Omental fat pad (tissue), 4 donors: Measurements from ENCODE around the gene SLC4A8. TPM values are rescaled to one million over a fixed set of nuclear protein-coding genes. Genes with fewer than 3 reads are reported as not detected.
"Not testable (repeated sequence)": the region's sequence is repeated elsewhere in the genome, so short reads cannot be mapped to it uniquely, and the experiment has no call there.

Source experiments
- ATAC-seq: fragments of 150-250 bp; one replicate; pipeline ENCODE4 v1.9.1; 2016; ENCODE audit warnings: mild to moderate bottlenecking, moderate library complexity; ENCODE audit not compliant: low FRiP score
- DNase-seq: peaks from one replicate; pipeline ENCODE4 v3.0.0-alpha.2; 2019; ENCODE audit warnings: low spot score
- total RNA-seq, 4 donors: library from RNA; depleted of rRNA; stranded (reverse); fragments of >200 nt; gene quantifications; one replicate each; pipeline ENCODE4 v1.1.0, GENCODE V29; 2016
- TF ChIP-seq, protein P1 (sequence below), 3 donors: fragments of 450-650 bp; IDR thresholded peaks; one replicate each; pipeline ENCODE4 v1.5.1; 2016 to 2017; ENCODE audit warnings: antibody characterized with exemption in 3 of 3, mild to moderate bottlenecking in 3 of 3, moderate library complexity in 2 of 3

Gene SLC4A8
- total RNA-seq, 4 donors from 2014 or later: 0.37 to 4.7 (median 1.8) TPM

DNA sequence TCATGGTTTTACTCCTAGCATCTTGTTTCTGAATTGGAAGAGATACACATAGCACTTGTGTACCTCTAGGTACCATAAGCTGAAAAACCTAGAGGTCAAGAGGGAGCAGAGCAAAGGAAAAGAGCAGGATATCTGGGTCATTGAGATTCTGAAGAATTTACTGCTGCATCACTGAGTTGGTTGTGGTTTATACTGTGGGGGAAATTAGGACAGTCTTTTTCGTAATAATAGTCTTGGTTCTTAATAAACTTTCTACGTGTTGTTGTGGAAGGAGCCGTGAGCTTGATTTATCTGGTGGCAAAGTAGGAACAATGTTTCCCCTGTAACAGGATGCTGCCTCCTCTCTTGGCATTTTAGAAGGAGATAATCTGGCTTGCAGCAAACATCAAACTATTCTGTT lies 80.2 kb downstream of the SLC4A8 start:
- TF ChIP-seq, protein P1, sequence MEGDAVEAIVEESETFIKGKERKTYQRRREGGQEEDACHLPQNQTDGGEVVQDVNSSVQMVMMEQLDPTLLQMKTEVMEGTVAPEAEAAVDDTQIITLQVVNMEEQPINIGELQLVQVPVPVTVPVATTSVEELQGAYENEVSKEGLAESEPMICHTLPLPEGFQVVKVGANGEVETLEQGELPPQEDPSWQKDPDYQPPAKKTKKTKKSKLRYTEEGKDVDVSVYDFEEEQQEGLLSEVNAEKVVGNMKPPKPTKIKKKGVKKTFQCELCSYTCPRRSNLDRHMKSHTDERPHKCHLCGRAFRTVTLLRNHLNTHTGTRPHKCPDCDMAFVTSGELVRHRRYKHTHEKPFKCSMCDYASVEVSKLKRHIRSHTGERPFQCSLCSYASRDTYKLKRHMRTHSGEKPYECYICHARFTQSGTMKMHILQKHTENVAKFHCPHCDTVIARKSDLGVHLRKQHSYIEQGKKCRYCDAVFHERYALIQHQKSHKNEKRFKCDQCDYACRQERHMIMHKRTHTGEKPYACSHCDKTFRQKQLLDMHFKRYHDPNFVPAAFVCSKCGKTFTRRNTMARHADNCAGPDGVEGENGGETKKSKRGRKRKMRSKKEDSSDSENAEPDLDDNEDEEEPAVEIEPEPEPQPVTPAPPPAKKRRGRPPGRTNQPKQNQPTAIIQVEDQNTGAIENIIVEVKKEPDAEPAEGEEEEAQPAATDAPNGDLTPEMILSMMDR (IDR thresholded peaks at IDR 0.05): no peak
- ATAC-seq (no peak), DNase-seq (no peak)

DNA sequence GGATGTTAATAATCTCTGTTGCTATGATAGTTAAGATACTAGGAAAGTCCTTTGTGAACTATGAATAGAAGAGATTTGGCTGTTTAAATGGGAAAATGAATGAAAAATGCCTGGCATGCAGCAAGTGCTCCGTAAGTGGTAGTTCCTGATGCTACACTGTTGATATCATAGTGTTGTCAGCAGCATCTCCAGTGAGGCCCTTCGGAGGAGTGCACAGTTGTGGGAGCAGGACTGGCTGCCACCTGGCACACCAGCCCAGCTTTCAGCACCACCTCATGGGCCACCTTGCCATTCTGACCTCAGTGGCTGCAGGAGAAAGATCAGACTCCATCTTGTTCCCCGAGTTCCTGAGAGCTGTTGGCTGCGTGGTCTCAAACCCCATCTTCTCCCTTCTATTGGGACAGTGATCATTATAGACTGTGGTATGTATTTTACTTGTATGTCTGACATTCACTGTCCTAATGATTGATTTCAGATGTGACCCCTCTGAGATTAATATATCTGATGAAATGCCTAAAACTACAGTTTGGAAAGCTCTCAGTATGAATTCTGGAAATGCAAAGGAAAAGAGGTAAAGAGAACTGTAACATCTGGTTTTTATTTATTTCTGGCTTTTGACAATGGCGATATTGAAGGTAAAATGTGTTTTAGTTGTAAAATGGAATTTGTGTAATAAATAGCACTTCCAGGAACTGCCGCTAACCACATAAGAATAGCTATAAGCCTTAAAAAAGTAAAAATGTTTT lies 80.9 kb downstream of the SLC4A8 start:
- no peak for ATAC-seq
- TF ChIP-seq, protein P1 (IDR thresholded peaks at IDR 0.05): no peak
- DNase-seq: no peak

DNA sequence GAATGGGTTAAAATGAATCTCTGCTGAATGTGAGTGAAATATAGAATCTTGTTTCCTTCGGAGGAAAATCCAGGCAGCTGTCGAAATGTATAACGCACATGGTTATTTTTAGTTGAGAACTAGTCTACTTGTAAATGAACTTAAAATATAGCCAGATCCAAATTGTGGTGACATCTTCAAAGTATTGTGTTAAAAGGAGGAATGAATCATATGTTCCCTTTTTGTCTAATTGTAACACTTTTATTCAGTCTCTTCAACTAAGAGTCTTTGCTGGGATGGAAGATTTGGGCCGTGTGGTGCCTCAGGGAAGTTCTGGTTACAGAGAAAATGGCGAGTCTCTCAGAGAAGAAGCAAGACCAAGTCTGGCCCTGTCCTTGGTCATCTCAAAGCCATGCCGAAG lies 82.5 kb downstream of the SLC4A8 start:
- no peak for DNase-seq
- TF ChIP-seq, protein P1 (IDR thresholded peaks at IDR 0.05): no peak
- ATAC-seq: no peak

DNA sequence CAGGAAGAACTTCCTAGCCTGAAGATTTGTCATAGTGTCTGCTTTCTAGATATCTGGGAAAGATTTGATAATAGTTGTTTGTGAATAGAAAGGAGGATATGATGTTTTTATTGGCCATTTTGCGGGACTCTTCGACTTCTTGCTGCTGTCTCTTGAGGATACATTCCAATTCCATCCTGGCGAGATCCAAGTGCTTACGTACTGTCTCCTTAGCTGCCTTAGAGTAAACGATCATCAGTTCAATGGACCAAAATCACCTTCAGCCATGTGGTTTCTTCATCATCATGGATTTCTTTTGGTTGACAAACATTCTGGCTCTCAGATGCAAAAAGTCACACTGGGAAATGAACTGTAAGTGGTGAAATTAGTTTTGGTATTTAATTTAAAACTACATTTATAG lies 83.7 kb downstream of the SLC4A8 start:
- ATAC-seq: no peak
- TF ChIP-seq, protein P1 (IDR thresholded peaks at IDR 0.05): no peak
- no peak for DNase-seq

DNA sequence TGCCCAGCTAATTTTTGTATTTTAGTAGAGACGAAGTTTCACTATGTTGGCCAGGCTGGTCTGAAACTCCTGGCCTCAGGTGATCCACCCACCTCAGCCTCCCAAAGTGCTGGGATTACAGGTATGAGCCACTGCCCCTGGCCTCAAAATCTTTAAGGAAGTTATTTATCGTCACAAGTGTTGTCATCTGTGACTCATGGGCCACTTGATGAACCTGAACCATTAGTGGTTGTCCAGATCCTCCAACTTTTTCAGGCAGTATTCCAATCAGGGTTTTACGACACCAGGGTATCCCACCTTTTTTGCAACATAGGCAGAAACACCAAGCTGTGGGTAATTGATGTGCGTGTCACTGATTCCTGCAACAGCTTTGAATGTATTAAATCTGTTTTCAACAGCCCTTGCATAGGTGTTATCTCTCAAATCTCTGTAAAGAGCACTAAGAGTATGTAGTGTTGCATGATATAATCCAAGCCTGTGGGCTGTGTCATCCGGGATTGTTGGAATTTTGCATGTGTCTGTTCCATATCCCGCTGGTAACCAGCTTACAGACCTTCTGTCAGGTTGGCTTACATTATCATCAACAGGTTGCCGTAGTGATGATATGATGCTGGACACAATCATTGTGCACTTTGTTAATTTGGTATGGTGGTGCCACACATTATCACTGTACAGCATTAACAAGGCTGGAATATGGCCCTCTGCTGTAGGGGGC lies 87.1 kb downstream of the SLC4A8 start:
- ATAC-seq (no peak), DNase-seq (no peak)
- TF ChIP-seq, protein P1 (IDR thresholded peaks at IDR 0.05): no peak

DNA sequence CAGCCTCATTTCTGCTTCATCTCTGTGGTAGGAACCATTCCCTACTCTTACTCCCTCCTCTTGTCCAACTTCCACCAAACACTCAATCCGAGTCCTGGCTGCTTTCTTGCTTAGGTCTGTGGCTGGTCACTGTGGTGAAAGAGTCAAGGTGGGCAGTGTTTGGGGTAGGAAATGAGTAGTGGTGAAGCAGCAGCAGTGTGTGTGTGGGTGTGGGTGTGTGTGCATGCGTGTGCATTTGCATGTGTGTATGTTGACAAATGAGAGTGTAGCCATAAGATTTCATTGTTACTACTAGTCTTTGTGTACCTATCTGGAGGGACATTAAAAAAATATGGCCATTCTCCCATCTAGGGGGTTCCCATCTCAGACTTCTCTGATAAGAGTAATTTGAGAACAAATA lies 87.8 kb downstream of the SLC4A8 start:
- ATAC-seq (no peak), DNase-seq (no peak)
- TF ChIP-seq, protein P1 (IDR thresholded peaks at IDR 0.05): no peak

DNA sequence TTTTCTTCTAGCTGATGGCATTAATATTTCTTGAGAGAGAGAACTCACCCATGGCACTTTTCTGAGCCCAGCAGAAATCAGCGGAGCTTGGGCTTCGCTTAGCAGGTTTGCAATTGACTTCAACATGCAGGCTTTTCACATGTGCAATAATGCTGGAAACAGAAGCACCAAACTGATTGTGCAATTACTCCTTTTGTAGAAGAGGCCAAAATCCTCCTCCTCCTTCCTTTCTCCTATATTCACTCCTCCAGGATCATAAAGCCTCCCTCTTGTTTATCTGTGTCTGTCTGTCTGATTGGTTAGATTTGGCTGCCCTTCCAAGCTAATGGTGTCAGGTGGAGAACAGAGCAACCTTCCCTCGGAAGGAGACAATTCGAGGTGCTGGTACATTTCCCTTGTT lies 90.4 kb downstream of the SLC4A8 start:
- not testable (repeated sequence) for DNase-seq
- ATAC-seq: peak; percentile 26
